GM12878 (cell line): ENCODE data around the gene PPFIA4.

Experiments used
- BACH1 ChIP-seq: fragments of 450-650 bp; IDR thresholded peaks from 2 replicates; pipeline ENCODE4 v1.6.1; 2017; ENCODE audit warnings: mild to moderate bottlenecking, borderline replicate concordance
- CTCF ChIP-seq, 3 experiments: IDR thresholded peaks in 2 of 3; conservative IDR thresholded peaks in 1 of 3; 2 replicates each; pipeline ENCODE4 v1.5.1; 2011; ENCODE audit warnings: low read depth in 3 of 3, low read length in 3 of 3, mild to moderate bottlenecking in 3 of 3, control low read depth in 2 of 3, moderate library complexity in 2 of 3, inconsistent platforms in 1 of 3, mixed read lengths in 1 of 3; ENCODE audit not compliant: control insufficient read depth in 2 of 3, insufficient read depth in 1 of 3; ENCODE audit errors: extremely low read depth in 1 of 3
- MEF2A ChIP-seq: IDR thresholded peaks from 2 replicates; pipeline ENCODE4 v1.6.1; 2011; ENCODE audit warnings: low read depth, mild to moderate bottlenecking, low read length, moderate library complexity; ENCODE audit not compliant: insufficient read depth
- POLR2A ChIP-seq: IDR thresholded peaks from 2 replicates; pipeline ENCODE4 v1.6.1; 2011; ENCODE audit warnings: low read depth, mild to moderate bottlenecking, low read length
- RAD21 ChIP-seq: IDR thresholded peaks from 2 replicates; pipeline ENCODE4 v1.6.1; 2011; ENCODE audit warnings: mild to moderate bottlenecking, low read depth, low read length, moderate library complexity; ENCODE audit not compliant: insufficient read depth
- RCOR1 ChIP-seq: conservative IDR thresholded peaks from 2 replicates; pipeline ENCODE4 v1.6.1; 2012; ENCODE audit warnings: low read depth, low read length, improper control_type of control experiment
- RFX5 ChIP-seq: IDR thresholded peaks from 2 replicates; pipeline ENCODE4 v1.6.1; 2011; ENCODE audit warnings: low read depth, low read length, improper control_type of control experiment
- TAF1 ChIP-seq: IDR thresholded peaks from 2 replicates; pipeline ENCODE4 v1.6.1; 2011; ENCODE audit warnings: mild to moderate bottlenecking, low read depth, low read length, borderline replicate concordance
- YBX1 ChIP-seq: fragments of 450-650 bp; IDR thresholded peaks from 2 replicates; pipeline ENCODE4 v1.6.1; 2016; ENCODE audit warnings: antibody characterized with exemption
- ZSCAN29 ChIP-seq: fragments of 450-650 bp; IDR thresholded peaks from 2 replicates; pipeline ENCODE4 v1.6.1; 2017; ENCODE audit warnings: mild to moderate bottlenecking, moderate library complexity
- TF ChIP-seq, protein P1 (sequence below): fragments of 450-650 bp; formaldehyde crosslinking; IDR thresholded peaks from 2 replicates; pipeline ENCODE4 v1.5.0; 2022; ENCODE audit warnings: mild to moderate bottlenecking, missing genetic modification characterization

- TF ChIP-seq RFX5 (no peak), RCOR1 (no peak), POLR2A (no peak), CTCF (IDR thresholded peaks at IDR 0.05 in 2 of 3, conservative IDR thresholded peaks at IDR 0.05 in 1 of 3; ENCODE audit: control insufficient read depth in 2 of 3, extremely low read depth in 1 of 3, insufficient read depth in 1 of 3, low read depth in 3 of 3, low read length in 3 of 3) (no peak), TAF1 (no peak), RAD21 (no peak), ZSCAN29 (no peak), YBX1 (no peak), MEF2A (no peak), BACH1 (no peak)
- TF ChIP-seq, protein P1, sequence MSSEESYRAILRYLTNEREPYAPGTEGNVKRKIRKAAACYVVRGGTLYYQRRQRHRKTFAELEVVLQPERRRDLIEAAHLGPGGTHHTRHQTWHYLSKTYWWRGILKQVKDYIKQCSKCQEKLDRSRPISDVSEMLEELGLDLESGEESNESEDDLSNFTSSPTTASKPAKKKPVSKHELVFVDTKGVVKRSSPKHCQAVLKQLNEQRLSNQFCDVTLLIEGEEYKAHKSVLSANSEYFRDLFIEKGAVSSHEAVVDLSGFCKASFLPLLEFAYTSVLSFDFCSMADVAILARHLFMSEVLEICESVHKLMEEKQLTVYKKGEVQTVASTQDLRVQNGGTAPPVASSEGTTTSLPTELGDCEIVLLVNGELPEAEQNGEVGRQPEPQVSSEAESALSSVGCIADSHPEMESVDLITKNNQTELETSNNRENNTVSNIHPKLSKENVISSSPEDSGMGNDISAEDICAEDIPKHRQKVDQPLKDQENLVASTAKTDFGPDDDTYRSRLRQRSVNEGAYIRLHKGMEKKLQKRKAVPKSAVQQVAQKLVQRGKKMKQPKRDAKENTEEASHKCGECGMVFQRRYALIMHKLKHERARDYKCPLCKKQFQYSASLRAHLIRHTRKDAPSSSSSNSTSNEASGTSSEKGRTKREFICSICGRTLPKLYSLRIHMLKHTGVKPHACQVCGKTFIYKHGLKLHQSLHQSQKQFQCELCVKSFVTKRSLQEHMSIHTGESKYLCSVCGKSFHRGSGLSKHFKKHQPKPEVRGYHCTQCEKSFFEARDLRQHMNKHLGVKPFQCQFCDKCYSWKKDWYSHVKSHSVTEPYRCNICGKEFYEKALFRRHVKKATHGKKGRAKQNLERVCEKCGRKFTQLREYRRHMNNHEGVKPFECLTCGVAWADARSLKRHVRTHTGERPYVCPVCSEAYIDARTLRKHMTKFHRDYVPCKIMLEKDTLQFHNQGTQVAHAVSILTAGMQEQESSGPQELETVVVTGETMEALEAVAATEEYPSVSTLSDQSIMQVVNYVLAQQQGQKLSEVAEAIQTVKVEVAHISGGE (CRISPR knock-in tag), result no peak
Observed at GRCh38 chr1:203127666-203128430, 101.6 kb downstream of the PPFIA4 start, which contains the start of gene ADORA1.
